ENCODE data around the gene SSC5D. TPM values are rescaled to one million over a fixed set of nuclear protein-coding genes. Genes with fewer than 3 reads are reported as not detected.

Gene SSC5D
- total RNA-seq, 1 experiment from 2014 or later: 3.2 TPM

- peaks cover 11 to 19% of the 10 kb centered on the region in 2 experiments for H3K9me3 Mint-ChIP-seq
Measured at GRCh38 chr19:55504981-55505380, 16.7 kb downstream of the SSC5D start.

More at GRCh38 chr19:55504981-55505380, 16.7 kb downstream of the SSC5D start:
- Histone ChIP-seq H4K91ac (ENCODE audit: insufficient read length, low read depth, low read length) (no peak overlapping the region), H2BK12ac (ENCODE audit: insufficient read length, low read depth, low read length) (no peak overlapping the region), H2AK5ac (ENCODE audit: insufficient read length, low read length) (no peak overlapping the region), H3K56ac (ENCODE audit: insufficient read length, low read depth, low read length) (no peak overlapping the region), H3K23ac (ENCODE audit: insufficient read length, low read depth, low read length) (no peak overlapping the region), H2BK120ac (ENCODE audit: low read depth, low read length, poor library complexity, severe bottlenecking) (no peak overlapping the region), H4K8ac (replicated peaks; ENCODE audit: insufficient read length, low read depth, low read length) (no peak overlapping the region), H3K27ac (ENCODE audit: insufficient read length, low read depth, low read length) (no peak overlapping the region), H3K4me2 (ENCODE audit: insufficient read depth, insufficient read length, low read length) (no peak overlapping the region), H2BK5ac (ENCODE audit: insufficient read length, low read length) (no peak overlapping the region), H3K79me2 (ENCODE audit: insufficient read depth, low read length) (no peaks in the 10 kb centered on the region), H3K9ac (ENCODE audit: extremely low read depth, insufficient read length, low read length) (no peak overlapping the region), H3K27me3 (ENCODE audit: insufficient read depth, low read length) (peaks cover 5% of the 10 kb centered on the region), H4K20me1 (ENCODE audit: control insufficient read depth, insufficient read depth, insufficient read length) (no peaks in the 10 kb centered on the region), H3K4me1 (ENCODE audit: insufficient read depth, low read length) (no peaks in the 10 kb centered on the region), H3K14ac (ENCODE audit: insufficient read depth, low read length) (no peak overlapping the region), H2BK15ac (ENCODE audit: low read depth, low read length) (no peak overlapping the region), H3K9me3 (ENCODE audit: control insufficient read depth, low read depth, low read length) (no peaks in the 10 kb centered on the region), H3K23me2 (ENCODE audit: insufficient read length, low read depth, low read length, poor library complexity, severe bottlenecking) (no peaks in the 10 kb centered on the region), H3K18ac (ENCODE audit: insufficient read length, low read depth, low read length) (no peak overlapping the region), H3T11ph (ENCODE audit: low read length) (no peak overlapping the region), H2AFZ (ENCODE audit: low read length) (no peak overlapping the region), H2BK20ac (ENCODE audit: low read depth, low read length, poor library complexity, severe bottlenecking) (no peak overlapping the region), H4K5ac (ENCODE audit: insufficient read length, low read depth, low read length) (no peak overlapping the region), H3K79me1 (ENCODE audit: insufficient read depth, low read depth, low read length, poor library complexity, severe bottlenecking) (no peaks in the 10 kb centered on the region), H3K4ac (ENCODE audit: low read depth, low read length) (no peak overlapping the region)
- TF ChIP-seq, protein P1, sequence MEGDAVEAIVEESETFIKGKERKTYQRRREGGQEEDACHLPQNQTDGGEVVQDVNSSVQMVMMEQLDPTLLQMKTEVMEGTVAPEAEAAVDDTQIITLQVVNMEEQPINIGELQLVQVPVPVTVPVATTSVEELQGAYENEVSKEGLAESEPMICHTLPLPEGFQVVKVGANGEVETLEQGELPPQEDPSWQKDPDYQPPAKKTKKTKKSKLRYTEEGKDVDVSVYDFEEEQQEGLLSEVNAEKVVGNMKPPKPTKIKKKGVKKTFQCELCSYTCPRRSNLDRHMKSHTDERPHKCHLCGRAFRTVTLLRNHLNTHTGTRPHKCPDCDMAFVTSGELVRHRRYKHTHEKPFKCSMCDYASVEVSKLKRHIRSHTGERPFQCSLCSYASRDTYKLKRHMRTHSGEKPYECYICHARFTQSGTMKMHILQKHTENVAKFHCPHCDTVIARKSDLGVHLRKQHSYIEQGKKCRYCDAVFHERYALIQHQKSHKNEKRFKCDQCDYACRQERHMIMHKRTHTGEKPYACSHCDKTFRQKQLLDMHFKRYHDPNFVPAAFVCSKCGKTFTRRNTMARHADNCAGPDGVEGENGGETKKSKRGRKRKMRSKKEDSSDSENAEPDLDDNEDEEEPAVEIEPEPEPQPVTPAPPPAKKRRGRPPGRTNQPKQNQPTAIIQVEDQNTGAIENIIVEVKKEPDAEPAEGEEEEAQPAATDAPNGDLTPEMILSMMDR (conservative IDR thresholded peaks at IDR 0.05): no peak
- no peak for DNase-seq
- Mint-ChIP-seq H3K36me3 (ENCODE audit: insufficient read depth in 1 of 3, low read depth in 3 of 3) (peaks cover 3 to 8% (median 7%) of the 10 kb centered on the region in 3 experiments), H3K27ac (no peak overlapping the region), H3K4me3 (no peak overlapping the region), H3K27me3 (ENCODE audit: low read depth) (peaks cover 63% of the 10 kb centered on the region), H3K4me1 (0 out of 4 replicates have a peak, but pooled peaks cover 0 to 2% of the 10 kb centered on the region in 2 experiments)
- no CpG with 5 or more reads among the region's 11 CpGs for WGBS (ENCODE audit: extremely low coverage, insufficient read length, low lambda C conversion rate)

All from H9 (cell line).